ENCODE results near the gene ADI1. TPM values are rescaled to one million over a fixed set of nuclear protein-coding genes. Genes with fewer than 3 reads are reported as not detected.

The ADI1 gene
- total and polyA plus RNA-seq, 10 of the 15 experiments (the other 5 are each of a cell fraction or from before 2014, with no cell fraction given): 4.4 to 78.7 (median 17.2) TPM

DNA sequence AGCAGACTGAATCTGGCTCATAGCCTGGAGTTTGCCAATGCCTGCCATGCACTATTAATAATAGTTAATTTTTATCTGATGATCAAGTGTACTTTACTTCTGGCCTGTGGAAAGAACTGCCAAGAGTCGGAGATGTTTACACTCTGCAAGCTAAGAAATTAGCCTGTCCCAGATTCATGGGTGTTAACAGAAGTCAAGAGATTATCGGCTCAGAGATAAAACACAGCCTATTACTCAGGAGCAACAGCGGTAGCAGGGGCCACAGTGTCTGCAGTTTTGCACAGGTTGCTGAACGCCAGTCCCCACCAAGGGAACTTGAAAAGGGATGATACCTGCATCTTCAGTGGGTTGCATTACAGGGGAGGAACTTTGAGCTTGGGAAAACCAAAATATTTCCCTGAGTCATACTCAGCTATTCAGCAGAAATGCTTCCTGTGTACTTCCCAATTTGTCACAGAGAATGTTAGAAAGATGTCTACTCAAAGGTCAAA lies 4.3 kb upstream of the ADI1 start:
- Histone ChIP-seq H3K79me2 (ENCODE audit: control insufficient read depth, insufficient read depth, low read length) (no peaks in the 10 kb centered on the region; the same call in 1 of the 2 replicates), H3K4me1 (ENCODE audit: control insufficient read depth, insufficient read depth, low read length) (peaks cover 6% of the 10 kb centered on the region), H3K27ac (ENCODE audit: control insufficient read depth, insufficient read depth) (no peak overlapping the region), H4K20me1 (ENCODE audit: control insufficient read depth, insufficient read depth) (no peaks in the 10 kb centered on the region), H2AFZ (ENCODE audit: control insufficient read depth, low read depth, low read length) (no peak overlapping the region), H3K9me3 (replicated peaks; ENCODE audit: control insufficient read depth, insufficient read depth, low read length) (no peaks in the 10 kb centered on the region), H3K36me3 (ENCODE audit: control insufficient read depth in 2 of 2, insufficient read depth in 2 of 2, low read length in 1 of 2) (no peaks in the 10 kb centered on the region), H3K4me3 (no peak overlapping the region), H3K9ac (ENCODE audit: control insufficient read depth, insufficient read depth, low read length) (no peak overlapping the region), H3K27me3 (replicated peaks in 1 of 2; ENCODE audit: control insufficient read depth in 2 of 2, insufficient read depth in 2 of 2, low read length in 1 of 2) (no peaks in the 10 kb centered on the region), H3K4me2 (ENCODE audit: control insufficient read depth, insufficient read depth) (no peak overlapping the region)
- BruUV-seq (replicated peaks): no TSS peak
- ChIA-PET POLR2A (interaction anchor here (0.6 kb wide), 1 partner anchor 829 kb away, joined by 3 read pairs; no protein-coding TSS in a partner anchor), CTCF (interaction anchor here (0.6 kb wide), 1 partner anchor 14 kb away, joined by 3 read pairs; no protein-coding TSS in a partner anchor), SMC1A (ENCODE audit: uncharacterized antibody, unreplicated experiment) (interaction anchor here (0.8 to 0.9 kb wide), 2 partner anchors 33 to 34 kb away, joined by 3 to 4 read pairs; partner anchors contain the start of gene RNASEH1), RAD21 (ENCODE audit: unreplicated experiment) (no interaction called here)
- in situ Hi-C loops (cut with MboI) (no loop called here), intact Hi-C loops (cut with micrococcal nuclease; ENCODE audit: unreplicated experiment) (no loop called here)
- no peak for ATAC-seq
- no peak for DNase-seq (ENCODE audit: low read depth, low spot score)
- no peak for TF ChIP-seq SREBF1 (IDR thresholded peaks at IDR 0.05; ENCODE audit: low read length)
- 82% methylated on average over 4 of the region's 4 CpGs for WGBS (ENCODE audit: insufficient coverage, insufficient replicate concordance, low lambda C conversion rate, missing lambda C conversion rate)
- no peak for FAIRE-seq

DNA sequence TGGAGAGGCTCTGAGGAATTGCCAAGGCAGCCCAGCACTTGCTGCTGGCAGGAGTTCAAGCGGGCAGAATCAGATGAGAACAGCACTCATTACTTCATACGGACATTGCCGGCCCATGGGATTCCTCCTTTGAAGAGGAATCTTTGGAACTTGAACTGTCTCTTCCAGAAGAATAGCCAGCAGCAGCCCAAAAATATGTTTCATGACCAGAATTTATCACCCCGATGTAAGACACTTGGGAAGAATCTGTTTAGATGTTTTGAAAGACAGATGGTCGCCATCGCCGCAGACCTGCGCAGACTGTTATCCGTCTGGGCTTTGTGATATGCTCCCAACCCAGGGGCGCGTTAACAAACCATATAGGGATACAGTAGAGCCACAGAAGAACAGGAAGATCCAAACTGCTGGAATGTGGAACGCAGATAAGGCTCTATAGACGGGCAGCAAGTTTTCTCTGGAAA lies 3.7 kb upstream of the ADI1 start:
- no TSS peak for BruUV-seq (replicated peaks)
- Histone ChIP-seq H2AFZ (ENCODE audit: control insufficient read depth, low read depth, low read length) (no peak overlapping the region), H3K9me3 (replicated peaks; ENCODE audit: control insufficient read depth, insufficient read depth, low read length) (no peaks in the 10 kb centered on the region), H3K36me3 (ENCODE audit: control insufficient read depth in 2 of 2, insufficient read depth in 2 of 2, low read length in 1 of 2) (no peaks in the 10 kb centered on the region), H3K79me2 (ENCODE audit: control insufficient read depth, insufficient read depth, low read length) (peaks cover 3% of the 10 kb centered on the region), H4K20me1 (ENCODE audit: control insufficient read depth, insufficient read depth) (no peaks in the 10 kb centered on the region), H3K9ac (ENCODE audit: control insufficient read depth, insufficient read depth, low read length) (no peak overlapping the region), H3K4me2 (ENCODE audit: control insufficient read depth, insufficient read depth) (no peak overlapping the region), H3K27me3 (replicated peaks in 1 of 2; ENCODE audit: control insufficient read depth in 2 of 2, insufficient read depth in 2 of 2, low read length in 1 of 2) (no peaks in the 10 kb centered on the region), H3K27ac (ENCODE audit: control insufficient read depth, insufficient read depth) (no peak overlapping the region), H3K4me3 (no peak overlapping the region), H3K4me1 (ENCODE audit: control insufficient read depth, insufficient read depth, low read length) (peaks cover 6% of the 10 kb centered on the region)
- ChIA-PET POLR2A (no interaction called here), CTCF (no interaction called here), RAD21 (ENCODE audit: unreplicated experiment) (no interaction called here), SMC1A (ENCODE audit: uncharacterized antibody, unreplicated experiment) (no interaction called here)
- FAIRE-seq (no peak), ATAC-seq (no peak), DNase-seq (ENCODE audit: low read depth, low spot score) (no peak)
- 88% methylated on average over 13 of the region's 13 CpGs for WGBS (ENCODE audit: insufficient coverage, insufficient replicate concordance, low lambda C conversion rate, missing lambda C conversion rate)
- intact Hi-C loops (cut with micrococcal nuclease; ENCODE audit: unreplicated experiment) (no loop called here), in situ Hi-C loops (cut with MboI) (no loop called here)
- no peak for TF ChIP-seq BRCA1 (IDR thresholded peaks at IDR 0.05; ENCODE audit: low read depth, low read length)
- TF ChIP-seq, protein P1, sequence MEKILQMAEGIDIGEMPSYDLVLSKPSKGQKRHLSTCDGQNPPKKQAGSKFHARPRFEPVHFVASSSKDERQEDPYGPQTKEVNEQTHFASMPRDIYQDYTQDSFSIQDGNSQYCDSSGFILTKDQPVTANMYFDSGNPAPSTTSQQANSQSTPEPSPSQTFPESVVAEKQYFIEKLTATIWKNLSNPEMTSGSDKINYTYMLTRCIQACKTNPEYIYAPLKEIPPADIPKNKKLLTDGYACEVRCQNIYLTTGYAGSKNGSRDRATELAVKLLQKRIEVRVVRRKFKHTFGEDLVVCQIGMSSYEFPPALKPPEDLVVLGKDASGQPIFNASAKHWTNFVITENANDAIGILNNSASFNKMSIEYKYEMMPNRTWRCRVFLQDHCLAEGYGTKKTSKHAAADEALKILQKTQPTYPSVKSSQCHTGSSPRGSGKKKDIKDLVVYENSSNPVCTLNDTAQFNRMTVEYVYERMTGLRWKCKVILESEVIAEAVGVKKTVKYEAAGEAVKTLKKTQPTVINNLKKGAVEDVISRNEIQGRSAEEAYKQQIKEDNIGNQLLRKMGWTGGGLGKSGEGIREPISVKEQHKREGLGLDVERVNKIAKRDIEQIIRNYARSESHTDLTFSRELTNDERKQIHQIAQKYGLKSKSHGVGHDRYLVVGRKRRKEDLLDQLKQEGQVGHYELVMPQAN (conservative IDR thresholded peaks at IDR 0.05): no peak
- TF ChIP-seq KLF5 (IDR thresholded peaks at IDR 0.05; ENCODE audit: partially characterized antibody): no peak
- TF ChIP-seq, protein P2, sequence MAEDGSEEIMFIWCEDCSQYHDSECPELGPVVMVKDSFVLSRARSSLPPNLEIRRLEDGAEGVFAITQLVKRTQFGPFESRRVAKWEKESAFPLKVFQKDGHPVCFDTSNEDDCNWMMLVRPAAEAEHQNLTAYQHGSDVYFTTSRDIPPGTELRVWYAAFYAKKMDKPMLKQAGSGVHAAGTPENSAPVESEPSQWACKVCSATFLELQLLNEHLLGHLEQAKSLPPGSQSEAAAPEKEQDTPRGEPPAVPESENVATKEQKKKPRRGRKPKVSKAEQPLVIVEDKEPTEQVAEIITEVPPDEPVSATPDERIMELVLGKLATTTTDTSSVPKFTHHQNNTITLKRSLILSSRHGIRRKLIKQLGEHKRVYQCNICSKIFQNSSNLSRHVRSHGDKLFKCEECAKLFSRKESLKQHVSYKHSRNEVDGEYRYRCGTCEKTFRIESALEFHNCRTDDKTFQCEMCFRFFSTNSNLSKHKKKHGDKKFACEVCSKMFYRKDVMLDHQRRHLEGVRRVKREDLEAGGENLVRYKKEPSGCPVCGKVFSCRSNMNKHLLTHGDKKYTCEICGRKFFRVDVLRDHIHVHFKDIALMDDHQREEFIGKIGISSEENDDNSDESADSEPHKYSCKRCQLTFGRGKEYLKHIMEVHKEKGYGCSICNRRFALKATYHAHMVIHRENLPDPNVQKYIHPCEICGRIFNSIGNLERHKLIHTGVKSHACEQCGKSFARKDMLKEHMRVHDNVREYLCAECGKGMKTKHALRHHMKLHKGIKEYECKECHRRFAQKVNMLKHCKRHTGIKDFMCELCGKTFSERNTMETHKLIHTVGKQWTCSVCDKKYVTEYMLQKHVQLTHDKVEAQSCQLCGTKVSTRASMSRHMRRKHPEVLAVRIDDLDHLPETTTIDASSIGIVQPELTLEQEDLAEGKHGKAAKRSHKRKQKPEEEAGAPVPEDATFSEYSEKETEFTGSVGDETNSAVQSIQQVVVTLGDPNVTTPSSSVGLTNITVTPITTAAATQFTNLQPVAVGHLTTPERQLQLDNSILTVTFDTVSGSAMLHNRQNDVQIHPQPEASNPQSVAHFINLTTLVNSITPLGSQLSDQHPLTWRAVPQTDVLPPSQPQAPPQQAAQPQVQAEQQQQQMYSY (CRISPR knock-in tag; IDR thresholded peaks at IDR 0.05): no peak
- TF ChIP-seq SUZ12 (IDR thresholded peaks at IDR 0.05; ENCODE audit: unreplicated experiment): no peak
- TF ChIP-seq JUND (IDR thresholded peaks at IDR 0.05; ENCODE audit: low read depth, low read length): no peak
- TF ChIP-seq, protein P3, sequence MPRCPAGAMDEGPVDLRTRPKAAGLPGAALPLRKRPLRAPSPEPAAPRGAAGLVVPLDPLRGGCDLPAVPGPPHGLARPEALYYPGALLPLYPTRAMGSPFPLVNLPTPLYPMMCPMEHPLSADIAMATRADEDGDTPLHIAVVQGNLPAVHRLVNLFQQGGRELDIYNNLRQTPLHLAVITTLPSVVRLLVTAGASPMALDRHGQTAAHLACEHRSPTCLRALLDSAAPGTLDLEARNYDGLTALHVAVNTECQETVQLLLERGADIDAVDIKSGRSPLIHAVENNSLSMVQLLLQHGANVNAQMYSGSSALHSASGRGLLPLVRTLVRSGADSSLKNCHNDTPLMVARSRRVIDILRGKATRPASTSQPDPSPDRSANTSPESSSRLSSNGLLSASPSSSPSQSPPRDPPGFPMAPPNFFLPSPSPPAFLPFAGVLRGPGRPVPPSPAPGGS (IDR thresholded peaks at IDR 0.05; ENCODE audit: borderline replicate concordance, insufficient read depth, low read depth, low read length, poor library complexity, severe bottlenecking): no peak
- no peak for TF ChIP-seq TCF12 (IDR thresholded peaks at IDR 0.05; ENCODE audit: low read depth, low read length)
- no peak for TF ChIP-seq ZNF217 (IDR thresholded peaks at IDR 0.05)
